DMS 273 (cell line): ENCODE measurements around the gene RHOT2.
"Not testable (repeated sequence)": the region's sequence is repeated elsewhere in the genome, so short reads cannot be mapped to it uniquely, and the experiment has no call there.

ENCODE experiments used
- DNase-seq: peaks from one replicate; lab custom pipeline; 2025; ENCODE audit not compliant: unreplicated experiment; lab: John Stamatoyannopoulos, UW

The RHOT2 gene

GRCh38 chr16:680967-681745 lies 13.2 kb downstream of the RHOT2 start:
- DNase-seq: peak; percentile 81

GRCh38 chr16:681746-682427 lies 14.0 kb downstream of the RHOT2 start:
- no peak for DNase-seq

DNA sequence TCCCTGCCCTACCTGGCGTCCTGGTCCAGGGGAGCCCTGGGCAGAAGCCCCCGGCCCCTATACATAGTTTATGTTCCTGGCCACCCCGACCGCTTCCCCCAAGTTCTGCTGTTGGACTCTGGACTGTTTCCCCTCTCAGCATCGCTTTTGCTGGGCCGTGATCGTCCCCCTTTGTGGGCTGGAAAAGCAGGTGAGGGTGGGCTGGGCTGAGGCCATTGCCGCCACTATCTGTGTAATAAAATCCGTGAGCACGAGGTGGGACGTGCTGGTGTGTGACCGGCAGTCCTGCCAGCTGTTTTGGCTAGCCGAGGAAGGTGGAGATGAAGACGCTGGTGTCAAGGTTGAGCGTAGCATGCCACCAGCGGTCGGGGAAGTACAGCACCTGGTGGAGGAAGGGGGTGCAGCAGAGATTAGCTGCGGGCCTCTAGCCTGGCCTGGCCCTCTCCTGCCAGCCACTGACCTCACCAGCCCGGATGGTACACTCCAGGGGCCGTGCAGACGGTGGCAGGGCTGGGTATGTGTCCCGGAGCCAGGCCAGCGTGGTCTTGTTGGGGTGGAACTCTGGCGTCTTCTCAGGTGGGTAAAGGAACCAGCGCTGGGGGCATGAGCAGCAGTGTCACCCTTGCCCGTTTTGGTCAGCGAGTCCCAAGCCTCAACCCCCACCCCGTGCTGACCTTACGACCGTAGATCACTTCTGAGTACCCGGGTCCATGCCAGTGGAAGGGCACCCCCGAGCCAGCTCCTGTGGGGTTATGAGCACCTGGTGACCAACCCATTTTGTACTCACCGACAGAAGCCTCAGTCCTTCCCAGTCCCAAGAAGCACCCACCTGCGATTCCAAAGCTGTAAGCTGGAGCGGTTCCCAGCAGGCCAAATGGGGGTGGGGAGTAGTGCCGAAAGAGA lies 14.8 kb downstream of the RHOT2 start:
- no peak for DNase-seq

- peak; percentile 67 for DNase-seq
Observed at GRCh38 chr16:683396-684070, 15.6 kb downstream of the RHOT2 start.

DNA sequence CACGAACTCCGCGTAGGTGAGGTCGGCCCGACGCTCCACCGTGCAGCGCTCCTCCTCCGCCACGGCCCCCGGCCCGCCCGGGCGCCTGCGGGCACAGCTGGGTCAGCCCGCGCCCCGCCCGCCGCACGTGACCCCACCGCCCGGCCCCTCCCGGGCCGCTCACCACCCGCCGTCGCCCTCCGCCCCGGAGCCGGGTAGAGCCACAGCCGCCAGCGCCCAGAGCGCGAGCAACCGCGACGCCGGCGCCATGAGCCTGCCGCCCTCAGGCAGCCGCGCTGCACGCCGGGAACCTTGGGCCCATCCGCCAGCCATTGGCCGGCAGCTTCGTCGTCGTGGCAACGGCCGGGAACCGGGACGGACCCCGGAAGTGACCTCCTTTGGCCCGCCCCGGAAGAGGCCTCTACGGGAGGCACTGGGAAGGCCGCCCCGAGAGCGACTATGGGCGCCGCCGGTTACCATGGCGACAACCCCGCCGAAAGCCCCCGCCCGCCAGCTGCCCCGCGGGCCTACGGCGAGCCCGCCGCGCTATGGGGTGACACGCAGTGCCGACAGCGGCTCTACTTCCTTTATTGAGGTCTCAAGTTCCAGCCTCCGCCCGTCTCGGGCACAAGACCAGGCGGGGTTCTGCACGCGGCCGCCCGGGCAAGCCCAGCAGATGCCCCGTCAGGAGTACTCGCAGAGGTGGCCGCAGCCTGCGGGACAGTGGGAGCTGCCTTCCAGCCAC lies 16.3 kb downstream of the RHOT2 start, which contains the start of gene JMJD8:
Gene JMJD8, minus strand, starts transcription at position 264 of the 724 bp plus-strand sequence. Its CDS starts 15 bp downstream, at position 249.
- peak; percentile 99 for DNase-seq

GRCh38 chr16:684961-685696 lies 17.2 kb downstream of the RHOT2 start:
- DNase-seq: no peak

DNA sequence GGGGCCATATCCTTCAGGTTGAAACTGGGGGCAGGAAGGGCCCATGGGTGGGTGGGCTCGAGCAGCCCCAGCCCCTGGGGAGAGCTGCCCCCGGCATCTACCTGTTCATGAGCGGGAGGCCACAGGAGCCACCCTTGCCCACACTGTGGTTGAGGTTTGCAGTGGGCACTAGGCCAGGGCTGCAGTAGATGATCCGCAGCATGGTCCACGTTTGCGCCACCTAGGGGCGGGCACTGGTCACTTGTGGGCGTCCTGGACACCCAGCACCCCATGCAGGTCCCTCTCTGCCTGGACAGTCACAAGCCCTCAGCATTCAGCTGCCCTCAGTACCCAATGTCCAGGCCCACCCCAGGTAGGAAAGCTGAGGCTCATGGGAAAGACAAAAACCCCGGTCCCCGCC lies 18.0 kb downstream of the RHOT2 start:
- DNase-seq: peak; percentile 59

DNA sequence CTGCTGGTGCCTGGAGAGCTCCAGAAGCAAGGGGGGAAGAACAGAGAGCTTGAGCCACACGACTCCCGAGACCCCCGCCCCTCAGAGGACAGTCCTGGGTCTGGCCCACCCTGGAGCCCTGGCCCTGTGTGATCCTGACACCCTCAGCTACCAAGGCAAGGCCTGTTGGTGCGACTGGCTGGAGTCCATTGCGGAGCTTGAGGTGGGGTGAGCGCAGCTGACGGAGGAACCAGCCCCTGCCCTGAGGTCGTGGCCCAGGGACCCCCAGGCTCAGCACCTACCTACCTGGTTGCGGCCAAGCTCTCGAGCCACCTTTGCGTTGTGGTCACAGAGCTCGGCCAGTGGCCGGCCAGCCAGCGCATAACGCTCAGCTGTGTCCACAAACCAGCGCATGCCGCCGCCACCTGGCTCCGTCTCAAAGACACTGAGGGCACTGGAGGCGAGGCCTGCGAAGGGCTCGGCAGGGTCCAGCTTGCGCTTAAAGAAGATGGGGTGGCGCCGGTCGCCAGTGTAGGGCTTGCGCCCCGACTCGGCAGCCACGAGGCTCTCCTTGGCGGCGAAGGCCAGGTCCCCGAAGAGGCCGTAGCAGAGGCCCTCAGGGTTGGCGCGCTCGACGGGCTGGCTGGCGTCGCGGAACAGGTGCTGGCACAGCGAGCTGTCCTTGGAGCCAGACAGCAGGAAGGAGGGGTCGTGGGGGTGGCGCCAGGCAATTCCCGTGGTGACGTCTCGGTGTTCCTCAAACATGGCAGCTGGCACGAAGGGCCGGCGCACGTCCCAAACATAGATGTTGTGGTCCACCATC lies 18.7 kb downstream of the RHOT2 start:
- no peak for DNase-seq

DNA sequence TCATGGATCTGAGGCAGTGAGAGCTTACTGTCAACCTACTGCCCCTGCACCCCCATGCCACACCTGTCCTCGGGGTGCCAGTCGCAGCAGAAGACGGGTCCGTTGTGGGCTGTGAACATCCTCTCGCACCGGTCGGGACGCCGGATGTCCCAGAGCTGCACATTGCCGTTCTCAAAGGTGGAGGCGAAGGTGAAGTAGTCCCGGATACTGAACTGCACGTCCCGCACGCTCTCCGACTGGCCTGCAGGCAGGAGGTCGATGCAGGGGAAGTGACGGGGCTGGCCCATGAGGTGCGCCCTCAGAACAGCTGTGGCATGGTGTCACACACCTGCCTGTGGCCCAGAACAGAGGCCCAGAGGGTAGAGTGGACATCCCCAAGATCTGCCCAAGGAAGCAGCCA lies 19.6 kb downstream of the RHOT2 start:
- DNase-seq: no peak

DNA sequence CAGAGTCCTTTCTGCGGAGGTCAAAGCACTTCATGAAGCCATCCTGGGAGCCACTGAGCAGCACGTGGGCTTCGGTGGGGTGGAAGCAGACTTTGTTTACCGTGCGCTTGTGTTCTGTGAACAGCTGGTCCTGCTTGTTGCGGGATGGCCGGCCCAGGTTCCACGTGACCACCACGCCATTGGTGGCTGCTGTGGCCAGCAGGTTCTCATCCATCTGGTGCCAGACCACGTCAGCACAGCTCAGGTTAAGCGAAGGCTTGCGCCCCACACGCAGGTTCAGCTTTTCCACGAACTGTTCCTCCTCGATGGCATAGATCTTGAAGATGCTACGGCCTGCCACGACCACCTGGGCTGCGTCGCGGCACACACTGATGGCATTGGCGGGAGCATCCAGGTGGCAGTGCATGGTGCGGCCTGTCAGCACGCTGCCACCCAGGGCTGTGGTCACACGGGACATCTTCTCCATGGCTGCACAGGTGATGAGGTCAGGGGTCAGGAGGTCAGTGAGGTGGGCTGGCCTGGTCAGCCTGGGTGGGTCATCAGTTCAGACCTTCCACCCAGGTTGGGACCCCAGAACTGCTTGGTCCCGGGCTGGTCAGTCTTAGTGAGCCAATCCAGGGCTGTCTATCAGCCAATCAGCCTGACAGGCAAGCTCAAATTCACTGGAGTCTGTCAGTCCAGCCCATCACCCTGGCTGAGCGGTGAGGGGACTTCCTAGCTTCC lies 21.4 kb downstream of the RHOT2 start:
- DNase-seq: no peak

DNA sequence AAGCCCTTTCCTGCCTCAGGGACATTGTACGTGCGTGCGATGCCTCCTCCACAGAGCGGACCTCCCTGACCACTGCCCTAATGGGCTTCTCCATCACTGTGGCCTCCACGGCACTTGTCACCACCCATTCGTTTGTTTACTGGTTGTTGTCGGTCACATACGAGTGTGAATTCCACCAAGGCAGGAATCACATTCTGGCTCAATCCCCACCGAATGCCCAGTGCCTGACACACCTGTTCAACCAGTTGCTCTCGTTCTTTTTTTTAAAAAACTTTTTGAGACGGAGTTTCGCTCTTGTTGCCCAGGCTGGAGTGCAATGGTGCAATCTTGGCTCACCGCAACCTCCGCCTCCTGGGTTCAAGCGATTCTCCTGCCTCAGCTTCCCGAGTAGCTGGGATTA lies 23.3 kb downstream of the RHOT2 start:
- not testable (repeated sequence) for DNase-seq

- DNase-seq: no peak
Observed at GRCh38 chr16:692356-693108, 24.6 kb downstream of the RHOT2 start.

GRCh38 chr16:693364-693763 lies 25.4 kb downstream of the RHOT2 start:
- no peak for DNase-seq

DNA sequence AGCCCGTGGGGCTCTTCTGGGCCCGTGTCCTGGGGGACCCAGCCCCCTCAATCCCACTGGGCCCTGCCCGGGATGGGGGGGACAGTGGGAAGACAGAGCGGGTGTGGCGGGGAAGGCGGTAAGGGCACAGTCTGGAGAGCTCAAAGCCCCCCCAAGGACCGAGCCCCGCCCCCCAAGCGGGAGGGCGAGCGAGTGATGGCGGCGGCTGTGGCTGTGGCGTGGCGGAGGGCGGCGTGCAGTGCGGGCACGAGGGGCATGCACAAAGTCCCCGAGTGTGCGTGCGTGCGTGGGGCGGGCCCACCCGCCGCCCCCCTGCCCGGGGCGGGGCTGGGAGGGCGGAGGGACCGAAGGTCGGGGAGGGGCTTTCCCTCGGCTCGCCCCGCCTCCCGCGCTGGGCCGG lies 25.8 kb downstream of the RHOT2 start:
- DNase-seq: no peak

DNA sequence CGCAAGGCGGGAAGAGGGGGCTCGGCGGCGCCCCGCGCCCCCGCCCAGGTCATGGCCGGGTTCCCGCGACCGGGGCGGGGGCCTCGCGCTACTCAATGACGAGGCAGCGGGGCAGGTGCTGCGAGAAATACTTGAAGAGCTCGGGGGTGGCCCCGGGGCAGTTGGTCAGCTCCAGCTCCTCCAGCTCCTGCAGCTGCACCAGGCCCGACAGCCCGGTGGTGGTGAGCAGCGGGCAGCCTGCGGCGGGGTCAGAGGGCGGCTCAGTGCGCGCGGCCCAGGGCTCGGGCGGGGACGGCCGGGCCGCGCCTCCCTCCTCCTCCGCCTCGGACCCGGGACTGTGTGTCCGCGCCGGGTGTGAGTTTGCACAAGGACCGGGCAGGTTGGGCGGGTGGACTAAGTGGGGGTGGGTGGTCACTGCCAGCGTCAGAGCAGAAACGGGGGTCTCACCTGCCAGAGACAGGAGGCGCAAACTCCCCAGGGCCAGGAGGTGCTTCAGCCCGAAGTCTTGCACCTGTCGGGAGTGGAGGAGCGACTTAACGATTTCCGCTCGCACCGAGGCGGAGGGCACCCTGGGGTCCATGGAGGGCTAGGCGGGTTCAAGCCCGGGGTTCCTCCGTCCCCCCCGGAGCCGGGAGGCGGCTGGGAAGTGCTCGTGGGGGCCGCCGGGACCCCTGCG lies 26.4 kb downstream of the RHOT2 start:
- DNase-seq: no peak

- no peak for DNase-seq
Observed at GRCh38 chr16:694863-695354, 27.0 kb downstream of the RHOT2 start.
